ENCODE results near the gene MTHFS.

GRCh38 chr15:79832367-79833120 lies 64.3 kb downstream of the MTHFS start:
- TF ChIP-seq, protein P1, sequence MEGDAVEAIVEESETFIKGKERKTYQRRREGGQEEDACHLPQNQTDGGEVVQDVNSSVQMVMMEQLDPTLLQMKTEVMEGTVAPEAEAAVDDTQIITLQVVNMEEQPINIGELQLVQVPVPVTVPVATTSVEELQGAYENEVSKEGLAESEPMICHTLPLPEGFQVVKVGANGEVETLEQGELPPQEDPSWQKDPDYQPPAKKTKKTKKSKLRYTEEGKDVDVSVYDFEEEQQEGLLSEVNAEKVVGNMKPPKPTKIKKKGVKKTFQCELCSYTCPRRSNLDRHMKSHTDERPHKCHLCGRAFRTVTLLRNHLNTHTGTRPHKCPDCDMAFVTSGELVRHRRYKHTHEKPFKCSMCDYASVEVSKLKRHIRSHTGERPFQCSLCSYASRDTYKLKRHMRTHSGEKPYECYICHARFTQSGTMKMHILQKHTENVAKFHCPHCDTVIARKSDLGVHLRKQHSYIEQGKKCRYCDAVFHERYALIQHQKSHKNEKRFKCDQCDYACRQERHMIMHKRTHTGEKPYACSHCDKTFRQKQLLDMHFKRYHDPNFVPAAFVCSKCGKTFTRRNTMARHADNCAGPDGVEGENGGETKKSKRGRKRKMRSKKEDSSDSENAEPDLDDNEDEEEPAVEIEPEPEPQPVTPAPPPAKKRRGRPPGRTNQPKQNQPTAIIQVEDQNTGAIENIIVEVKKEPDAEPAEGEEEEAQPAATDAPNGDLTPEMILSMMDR (IDR thresholded peaks at IDR 0.05) = no peak
- TF ChIP-seq POLR2A (IDR thresholded peaks at IDR 0.05) (no peak), EP300 (IDR thresholded peaks at IDR 0.05) (no peak), POLR2AphosphoS5 (IDR thresholded peaks at IDR 0.05) (no peak)
